Tibial nerve (tissue), 4 donors: ENCODE measurements around the gene WNT4.

Source experiments
- EP300 ChIP-seq, 2 donors: sonication (generic); formaldehyde crosslinking; IDR thresholded peaks; one replicate each; pipeline ENCODE4 v1.6.1; 2017; ENCODE audit warnings: antibody characterized with exemption in 2 of 2, mild to moderate bottlenecking in 1 of 2
- POLR2A ChIP-seq, 2 donors: fragments of 450-650 bp; IDR thresholded peaks; one replicate each; pipeline ENCODE4 v1.6.1; 2017; ENCODE audit warnings: antibody characterized with exemption in 2 of 2, mild to moderate bottlenecking in 2 of 2, moderate library complexity in 2 of 2
- TF ChIP-seq, protein P1 (sequence below), 5 experiments: fragments of 200-600 bp in 3 of 5; fragments of 450-650 bp in 2 of 5; sonication (generic) in 3 of 5; IDR thresholded peaks; one replicate each; pipeline ENCODE4 v1.5.1; 2016 to 2019; ENCODE audit warnings: antibody characterized with exemption in 5 of 5, mild to moderate bottlenecking in 3 of 5, moderate library complexity in 2 of 5

DNA sequence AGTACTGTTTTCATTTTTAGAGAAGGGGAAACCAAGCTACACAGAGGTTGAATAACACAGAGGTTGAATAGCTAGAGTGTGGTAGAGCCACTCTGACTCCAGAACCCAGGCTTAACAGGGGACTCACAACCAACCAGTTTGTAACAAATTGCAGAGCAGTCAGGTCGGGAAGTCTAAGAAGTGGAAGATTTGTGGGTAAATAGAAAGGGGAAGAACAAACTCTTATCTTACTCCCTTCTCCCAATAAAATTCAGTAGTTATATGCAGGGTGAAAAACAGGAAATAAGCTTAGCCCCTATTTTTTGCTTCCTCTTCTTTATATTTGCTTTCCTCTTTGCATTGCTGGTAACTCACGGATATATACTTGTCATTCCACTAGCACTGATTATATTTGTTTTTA lies 67.2 kb downstream of the WNT4 start:
- TF ChIP-seq, protein P1, sequence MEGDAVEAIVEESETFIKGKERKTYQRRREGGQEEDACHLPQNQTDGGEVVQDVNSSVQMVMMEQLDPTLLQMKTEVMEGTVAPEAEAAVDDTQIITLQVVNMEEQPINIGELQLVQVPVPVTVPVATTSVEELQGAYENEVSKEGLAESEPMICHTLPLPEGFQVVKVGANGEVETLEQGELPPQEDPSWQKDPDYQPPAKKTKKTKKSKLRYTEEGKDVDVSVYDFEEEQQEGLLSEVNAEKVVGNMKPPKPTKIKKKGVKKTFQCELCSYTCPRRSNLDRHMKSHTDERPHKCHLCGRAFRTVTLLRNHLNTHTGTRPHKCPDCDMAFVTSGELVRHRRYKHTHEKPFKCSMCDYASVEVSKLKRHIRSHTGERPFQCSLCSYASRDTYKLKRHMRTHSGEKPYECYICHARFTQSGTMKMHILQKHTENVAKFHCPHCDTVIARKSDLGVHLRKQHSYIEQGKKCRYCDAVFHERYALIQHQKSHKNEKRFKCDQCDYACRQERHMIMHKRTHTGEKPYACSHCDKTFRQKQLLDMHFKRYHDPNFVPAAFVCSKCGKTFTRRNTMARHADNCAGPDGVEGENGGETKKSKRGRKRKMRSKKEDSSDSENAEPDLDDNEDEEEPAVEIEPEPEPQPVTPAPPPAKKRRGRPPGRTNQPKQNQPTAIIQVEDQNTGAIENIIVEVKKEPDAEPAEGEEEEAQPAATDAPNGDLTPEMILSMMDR (IDR thresholded peaks at IDR 0.05), result no peak
- TF ChIP-seq POLR2A (IDR thresholded peaks at IDR 0.05), result no peak
- no peak for TF ChIP-seq EP300 (IDR thresholded peaks at IDR 0.05)
